ENCODE results near the gene NOD2. TPM values are rescaled to one million over a fixed set of nuclear protein-coding genes. Genes with fewer than 3 reads are reported as not detected.

NOD2 gene
- polyA plus RNA-seq, 2 donors = 6.2 to 11.0 TPM

- Histone ChIP-seq H3K27ac (ENCODE audit: low read depth in 2 of 2, low read length in 1 of 2) (peak overlapping the region in 1 of 2 donors; percentile 34), H3K36me3 (ENCODE audit: control insufficient read depth in 2 of 2, insufficient read depth in 2 of 2, low read length in 1 of 2) (peaks cover 0 to 19% of the 10 kb centered on the region in 2 donors), H3K4me3 (ENCODE audit: low read depth in 1 of 2, low read length in 2 of 2) (no peak overlapping the region), H3K9me3 (ENCODE audit: control insufficient read depth in 2 of 2, insufficient read depth in 1 of 2, low read depth in 1 of 2, low read length in 1 of 2) (peaks cover 0 to 2% of the 10 kb centered on the region in 2 donors), H3K4me1 (ENCODE audit: control insufficient read depth in 2 of 2, insufficient read depth in 2 of 2, low read length in 1 of 2) (peaks cover 3 to 12% of the 10 kb centered on the region in 2 donors), H3K27me3 (ENCODE audit: control insufficient read depth in 1 of 2, insufficient read depth in 2 of 2, low read length in 2 of 2) (no peaks in the 10 kb centered on the region)
- 67 to 75% methylated on average over 8 of the region's 8 CpGs for WGBS, 2 donors
These were observed 15.8 kb downstream of the NOD2 start for GRCh38 chr16:50709061-50709684.

GRCh38 chr16:50709980-50710379 lies 16.6 kb downstream of the NOD2 start:
- no peak overlapping the region for H3K4me3 ChIP-seq (ENCODE audit: low read depth in 1 of 2, low read length in 2 of 2)
- no peak overlapping the region for H3K27ac ChIP-seq (ENCODE audit: low read depth in 2 of 2, low read length in 1 of 2)
- peaks cover 3 to 12% of the 10 kb centered on the region in 2 donors for H3K4me1 ChIP-seq (ENCODE audit: control insufficient read depth in 2 of 2, insufficient read depth in 2 of 2, low read length in 1 of 2)
- H3K36me3 ChIP-seq (ENCODE audit: control insufficient read depth in 2 of 2, insufficient read depth in 2 of 2, low read length in 1 of 2) = peaks cover 0 to 19% of the 10 kb centered on the region in 2 donors
- H3K27me3 ChIP-seq (ENCODE audit: control insufficient read depth in 1 of 2, insufficient read depth in 2 of 2, low read length in 2 of 2) = no peaks in the 10 kb centered on the region
- WGBS, 2 donors = 91 to 93% methylated on average over 5 of the region's 5 CpGs
- H3K9me3 ChIP-seq (ENCODE audit: control insufficient read depth in 2 of 2, insufficient read depth in 1 of 2, low read depth in 1 of 2, low read length in 1 of 2) = no peaks in the 10 kb centered on the region

GRCh38 chr16:50711040-50711439 lies 17.6 kb downstream of the NOD2 start:
- Histone ChIP-seq H3K27me3 (ENCODE audit: control insufficient read depth in 1 of 2, insufficient read depth in 2 of 2, low read length in 2 of 2) (no peaks in the 10 kb centered on the region), H3K4me3 (ENCODE audit: low read depth in 1 of 2, low read length in 2 of 2) (no peak overlapping the region), H3K4me1 (ENCODE audit: control insufficient read depth in 2 of 2, insufficient read depth in 2 of 2, low read length in 1 of 2) (peaks cover 3 to 12% of the 10 kb centered on the region in 2 donors), H3K36me3 (ENCODE audit: control insufficient read depth in 2 of 2, insufficient read depth in 2 of 2, low read length in 1 of 2) (peaks cover 0 to 19% of the 10 kb centered on the region in 2 donors), H3K27ac (ENCODE audit: low read depth in 2 of 2, low read length in 1 of 2) (no peak overlapping the region), H3K9me3 (ENCODE audit: control insufficient read depth in 2 of 2, insufficient read depth in 1 of 2, low read depth in 1 of 2, low read length in 1 of 2) (no peaks in the 10 kb centered on the region)
- WGBS, 2 donors = 96 to 97% methylated on average over 21 of the region's 21 CpGs

GRCh38 chr16:50711862-50712559 lies 18.6 kb downstream of the NOD2 start:
- H3K36me3 ChIP-seq (ENCODE audit: control insufficient read depth in 2 of 2, insufficient read depth in 2 of 2, low read length in 1 of 2) = peaks cover 0 to 19% of the 10 kb centered on the region in 2 donors
- H3K9me3 ChIP-seq (ENCODE audit: control insufficient read depth in 2 of 2, insufficient read depth in 1 of 2, low read depth in 1 of 2, low read length in 1 of 2) = no peaks in the 10 kb centered on the region
- peak overlapping the region in 1 of 2 donors; percentile 11 for H3K27ac ChIP-seq (ENCODE audit: low read depth in 2 of 2, low read length in 1 of 2)
- no peak overlapping the region for H3K4me3 ChIP-seq (ENCODE audit: low read depth in 1 of 2, low read length in 2 of 2)
- 79 to 84% methylated on average over 25 of the region's 25 CpGs for WGBS, 2 donors
- peaks cover 3 to 16% of the 10 kb centered on the region in 2 donors for H3K4me1 ChIP-seq (ENCODE audit: control insufficient read depth in 2 of 2, insufficient read depth in 2 of 2, low read length in 1 of 2)
- H3K27me3 ChIP-seq (ENCODE audit: control insufficient read depth in 1 of 2, insufficient read depth in 2 of 2, low read length in 2 of 2) = no peaks in the 10 kb centered on the region

- peaks cover 3 to 13% of the 10 kb centered on the region in 2 donors for H3K4me1 ChIP-seq (ENCODE audit: control insufficient read depth in 2 of 2, insufficient read depth in 2 of 2, low read length in 1 of 2)
- H3K4me3 ChIP-seq (ENCODE audit: low read depth in 1 of 2, low read length in 2 of 2) = no peak overlapping the region
- H3K36me3 ChIP-seq (ENCODE audit: control insufficient read depth in 2 of 2, insufficient read depth in 2 of 2, low read length in 1 of 2) = peaks cover 0 to 19% of the 10 kb centered on the region in 2 donors
- 62 to 74% methylated on average over 3 of the region's 3 CpGs for WGBS, 2 donors
- no peak overlapping the region for H3K27ac ChIP-seq (ENCODE audit: low read depth in 2 of 2, low read length in 1 of 2)
- H3K9me3 ChIP-seq (ENCODE audit: control insufficient read depth in 2 of 2, insufficient read depth in 1 of 2, low read depth in 1 of 2, low read length in 1 of 2) = no peaks in the 10 kb centered on the region
- no peaks in the 10 kb centered on the region for H3K27me3 ChIP-seq (ENCODE audit: control insufficient read depth in 1 of 2, insufficient read depth in 2 of 2, low read length in 2 of 2)
These were observed 19.1 kb downstream of the NOD2 start for GRCh38 chr16:50712560-50712898.

- Histone ChIP-seq H3K4me3 (ENCODE audit: low read depth in 1 of 2, low read length in 2 of 2) (no peak overlapping the region), H3K27ac (ENCODE audit: low read depth in 2 of 2, low read length in 1 of 2) (no peak overlapping the region), H3K4me1 (ENCODE audit: control insufficient read depth in 2 of 2, insufficient read depth in 2 of 2, low read length in 1 of 2) (peaks cover 3 to 13% of the 10 kb centered on the region in 2 donors), H3K27me3 (ENCODE audit: control insufficient read depth in 1 of 2, insufficient read depth in 2 of 2, low read length in 2 of 2) (no peaks in the 10 kb centered on the region), H3K36me3 (ENCODE audit: control insufficient read depth in 2 of 2, insufficient read depth in 2 of 2, low read length in 1 of 2) (peaks cover 0 to 19% of the 10 kb centered on the region in 2 donors), H3K9me3 (ENCODE audit: control insufficient read depth in 2 of 2, insufficient read depth in 1 of 2, low read depth in 1 of 2, low read length in 1 of 2) (no peaks in the 10 kb centered on the region)
- WGBS, 2 donors = 81 to 82% methylated on average over 4 of the region's 4 CpGs
These were observed 19.6 kb downstream of the NOD2 start for GRCh38 chr16:50712956-50713355.

- Histone ChIP-seq H3K36me3 (ENCODE audit: control insufficient read depth in 2 of 2, insufficient read depth in 2 of 2, low read length in 1 of 2) (peaks cover 0 to 4% of the 10 kb centered on the region in 2 donors), H3K4me3 (ENCODE audit: low read depth in 1 of 2, low read length in 2 of 2) (no peak overlapping the region), H3K27me3 (ENCODE audit: control insufficient read depth in 1 of 2, insufficient read depth in 2 of 2, low read length in 2 of 2) (no peaks in the 10 kb centered on the region), H3K27ac (ENCODE audit: low read depth in 2 of 2, low read length in 1 of 2) (no peak overlapping the region), H3K4me1 (ENCODE audit: control insufficient read depth in 2 of 2, insufficient read depth in 2 of 2, low read length in 1 of 2) (peaks cover 0 to 15% of the 10 kb centered on the region in 2 donors), H3K9me3 (ENCODE audit: control insufficient read depth in 2 of 2, insufficient read depth in 1 of 2, low read depth in 1 of 2, low read length in 1 of 2) (no peaks in the 10 kb centered on the region)
- WGBS, 2 donors = 78 to 86% methylated on average over 4 of the region's 4 CpGs
These were observed 23.7 kb downstream of the NOD2 start for GRCh38 chr16:50717091-50717490.

GRCh38 chr16:50717494-50717893 lies 24.1 kb downstream of the NOD2 start:
- Histone ChIP-seq H3K27ac (ENCODE audit: low read depth in 2 of 2, low read length in 1 of 2) (no peak overlapping the region), H3K36me3 (ENCODE audit: control insufficient read depth in 2 of 2, insufficient read depth in 2 of 2, low read length in 1 of 2) (no peaks in the 10 kb centered on the region)
- 86% methylated on average over 5 of the region's 5 CpGs for WGBS, 2 donors

GRCh38 chr16:50718061-50718760 lies 24.8 kb downstream of the NOD2 start:
- Histone ChIP-seq H3K27ac (ENCODE audit: low read depth in 2 of 2, low read length in 1 of 2) (peak overlapping the region; percentile 57 to 95), H3K27me3 (ENCODE audit: control insufficient read depth in 1 of 2, insufficient read depth in 2 of 2, low read length in 2 of 2) (no peaks in the 10 kb centered on the region), H3K4me1 (ENCODE audit: control insufficient read depth in 2 of 2, insufficient read depth in 2 of 2, low read length in 1 of 2) (peaks cover 0 to 15% of the 10 kb centered on the region in 2 donors), H3K36me3 (ENCODE audit: control insufficient read depth in 2 of 2, insufficient read depth in 2 of 2, low read length in 1 of 2) (peaks cover 0 to under 1% of the 10 kb centered on the region in 2 donors), H3K4me3 (ENCODE audit: low read depth in 1 of 2, low read length in 2 of 2) (no peak overlapping the region), H3K9me3 (ENCODE audit: control insufficient read depth in 2 of 2, insufficient read depth in 1 of 2, low read depth in 1 of 2, low read length in 1 of 2) (no peaks in the 10 kb centered on the region)
- WGBS, 2 donors = 73 to 78% methylated on average over 16 of the region's 16 CpGs

More at GRCh38 chr16:50717494-50717893, 24.1 kb downstream of the NOD2 start:
- H3K9me3 ChIP-seq (ENCODE audit: control insufficient read depth in 2 of 2, insufficient read depth in 1 of 2, low read depth in 1 of 2, low read length in 1 of 2) = no peaks in the 10 kb centered on the region
- no peaks in the 10 kb centered on the region for H3K27me3 ChIP-seq (ENCODE audit: control insufficient read depth in 1 of 2, insufficient read depth in 2 of 2, low read length in 2 of 2)
- peaks cover 0 to 15% of the 10 kb centered on the region in 2 donors for H3K4me1 ChIP-seq (ENCODE audit: control insufficient read depth in 2 of 2, insufficient read depth in 2 of 2, low read length in 1 of 2)
- no peak overlapping the region for H3K4me3 ChIP-seq (ENCODE audit: low read depth in 1 of 2, low read length in 2 of 2)
